Stimulated activated CD8-positive, alpha-beta memory T cell treated with anti-CD3 and anti-CD28 coated beads, Interleukin-15, amount 100 ng/mL, for 1 hour (primary cell): ENCODE data around the gene BCL6B.

Experiments
- DNase-seq: peaks from one replicate; pipeline ENCODE4 v3.0.0-alpha.2; 2020; ENCODE audit warnings: low read depth

The BCL6B gene

DNA sequence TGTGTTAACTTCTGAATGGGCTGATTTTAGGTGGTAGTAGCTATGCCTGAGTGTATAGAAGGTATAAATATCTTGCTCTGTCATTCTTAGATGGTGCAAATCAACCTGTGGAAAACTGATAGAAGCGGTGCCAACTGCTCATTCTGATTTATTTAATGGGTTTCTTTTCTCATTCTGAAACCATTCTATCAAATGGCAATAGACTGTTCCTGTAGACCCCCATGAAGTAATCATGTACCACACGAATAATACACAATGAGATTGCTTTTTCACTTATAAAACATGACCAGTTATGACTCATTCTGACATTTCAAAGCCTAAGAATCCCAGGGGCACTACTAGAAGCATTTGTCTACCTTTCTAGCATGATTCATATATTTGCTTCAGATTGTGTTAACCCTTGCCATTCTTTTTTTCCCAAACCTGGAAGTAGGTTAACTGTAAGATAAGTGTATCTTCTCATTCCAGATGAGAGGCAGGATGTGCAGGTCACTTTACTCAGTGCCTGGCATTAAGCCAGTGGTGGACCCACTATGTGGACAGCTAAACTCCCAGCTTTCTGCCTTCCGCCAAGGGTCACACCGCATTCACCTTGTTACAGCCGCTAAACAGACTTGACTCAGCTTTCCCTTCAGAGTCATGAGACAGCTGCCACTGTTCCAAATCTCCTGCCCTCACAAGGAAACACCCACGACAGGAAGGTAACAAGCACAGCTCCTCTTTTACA lies 37.5 kb downstream of the BCL6B start:
- no peak for DNase-seq

DNA sequence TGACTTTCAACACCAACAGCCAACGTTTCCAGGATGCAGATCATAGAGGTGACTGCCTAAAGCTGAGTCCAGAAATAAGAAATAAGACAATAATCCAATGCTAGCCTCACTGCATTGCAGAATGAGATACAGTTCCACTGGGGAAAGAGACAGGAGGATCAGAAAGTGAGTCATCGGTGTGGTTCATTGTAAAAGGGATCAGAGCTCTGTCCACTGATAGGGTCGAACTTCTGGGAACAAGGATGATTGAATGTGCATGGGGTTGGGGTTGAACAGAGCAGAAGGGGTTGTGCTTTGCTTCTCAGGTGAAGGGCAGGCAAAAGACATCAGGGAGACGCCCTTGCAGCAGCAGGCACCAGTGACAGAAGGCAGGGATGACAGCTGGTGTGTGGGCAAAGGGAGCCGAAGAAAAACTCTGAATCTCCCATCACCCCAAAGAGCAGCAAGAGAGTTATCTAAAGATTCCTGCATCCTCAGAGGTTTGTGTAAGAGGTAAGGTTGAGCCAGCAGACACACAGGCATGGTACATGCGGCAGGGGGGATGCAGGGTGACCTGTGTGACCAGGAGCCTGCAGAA lies 40.8 kb downstream of the BCL6B start:
- no peak for DNase-seq

DNA sequence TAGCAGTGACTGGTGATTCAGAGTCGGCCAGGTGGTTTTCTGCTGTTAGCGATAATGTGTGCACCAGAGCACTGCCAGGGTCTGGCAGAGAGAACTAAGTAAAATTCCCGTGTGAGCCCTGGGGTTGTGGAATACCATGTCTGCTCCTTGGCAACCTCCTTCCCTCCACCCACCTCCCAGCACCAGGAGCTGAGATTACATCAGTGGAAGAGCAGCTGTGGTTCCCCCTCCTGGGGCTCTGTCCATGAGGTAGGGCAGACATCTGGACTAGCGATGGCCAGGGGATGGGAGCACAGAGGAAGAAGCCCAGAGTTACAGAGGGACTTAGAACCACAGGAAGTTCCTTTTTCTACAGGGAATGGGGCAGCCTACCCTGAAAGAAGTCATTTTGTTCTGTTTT lies 41.4 kb downstream of the BCL6B start:
- no peak for DNase-seq

DNA sequence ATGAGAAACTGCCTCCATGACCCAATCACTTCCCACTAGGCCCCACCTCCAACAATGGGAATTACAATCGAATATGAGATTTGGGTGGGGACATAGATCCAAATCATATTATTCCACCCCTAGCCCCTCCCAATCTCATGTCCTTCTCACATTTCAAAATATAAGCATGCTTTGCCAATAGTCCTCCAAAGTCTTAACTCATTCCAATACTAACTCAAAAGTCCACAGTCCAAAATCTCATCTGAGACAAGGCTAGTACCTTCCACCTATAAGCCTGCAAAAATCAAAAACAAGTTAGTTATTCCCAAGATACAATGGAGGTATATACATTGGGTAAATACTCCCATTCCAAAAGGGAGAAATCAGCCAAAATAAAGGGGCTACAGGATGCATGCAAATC lies 44.3 kb downstream of the BCL6B start:
- no peak for DNase-seq

DNA sequence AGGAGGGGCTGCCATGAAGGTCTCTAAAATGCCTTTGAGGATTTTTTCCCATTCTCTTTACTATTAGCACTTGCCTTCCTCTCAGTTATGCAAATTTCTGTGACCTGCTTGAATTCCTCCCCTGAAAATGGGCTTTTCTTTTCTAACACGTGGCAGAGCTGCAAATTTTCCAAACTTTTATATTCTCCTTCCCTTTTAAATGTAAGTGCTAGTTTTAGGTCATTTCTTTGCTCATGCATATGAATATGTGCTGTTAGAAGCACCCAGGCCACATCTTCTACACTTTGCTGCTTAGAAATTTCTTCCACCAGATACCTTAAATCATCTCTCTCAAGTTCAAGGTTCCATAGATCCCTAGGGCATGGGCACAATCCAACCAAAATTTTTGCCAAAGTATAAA lies 45.4 kb downstream of the BCL6B start:
- no peak for DNase-seq

DNA sequence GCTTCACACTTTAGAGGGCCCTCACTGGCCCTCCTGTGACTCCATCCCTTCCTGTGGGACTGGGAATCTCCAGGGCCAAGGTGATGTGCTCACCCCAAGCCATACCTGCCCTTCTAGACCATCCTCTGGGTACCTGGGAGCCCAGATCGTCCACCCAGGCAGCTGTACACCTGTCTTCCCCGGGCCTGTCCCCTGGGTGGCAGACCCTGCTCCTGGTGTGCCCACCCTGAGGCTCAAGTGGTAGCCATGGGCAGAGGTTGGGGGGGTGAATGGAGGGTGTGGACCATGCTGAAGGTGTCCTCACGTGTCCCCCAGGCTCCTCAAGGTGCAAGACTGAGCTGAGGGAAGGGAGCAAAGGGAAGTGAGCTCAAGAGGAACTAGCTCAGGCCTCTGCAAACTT lies 47.9 kb downstream of the BCL6B start:
- DNase-seq, result no peak

DNA sequence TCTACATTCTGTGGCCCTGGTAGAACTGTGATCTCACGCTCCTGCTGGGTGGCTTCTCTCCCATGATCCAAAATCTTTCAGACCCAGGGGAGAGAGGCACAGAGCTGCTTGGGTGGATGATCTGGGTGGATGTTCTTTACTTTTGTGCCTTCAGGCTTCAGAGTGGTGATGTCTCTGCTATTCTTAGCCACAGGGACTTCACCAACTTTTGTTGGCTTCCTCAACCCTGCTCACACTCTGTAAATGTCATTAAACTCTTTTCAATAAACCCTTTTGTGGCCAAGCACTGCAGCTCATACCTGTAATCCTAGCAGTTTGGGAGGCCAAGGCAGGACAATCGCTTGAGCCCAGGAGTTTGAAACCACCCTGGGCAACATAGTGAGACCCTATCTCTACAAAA lies 49.6 kb downstream of the BCL6B start:
- no peak for DNase-seq

DNA sequence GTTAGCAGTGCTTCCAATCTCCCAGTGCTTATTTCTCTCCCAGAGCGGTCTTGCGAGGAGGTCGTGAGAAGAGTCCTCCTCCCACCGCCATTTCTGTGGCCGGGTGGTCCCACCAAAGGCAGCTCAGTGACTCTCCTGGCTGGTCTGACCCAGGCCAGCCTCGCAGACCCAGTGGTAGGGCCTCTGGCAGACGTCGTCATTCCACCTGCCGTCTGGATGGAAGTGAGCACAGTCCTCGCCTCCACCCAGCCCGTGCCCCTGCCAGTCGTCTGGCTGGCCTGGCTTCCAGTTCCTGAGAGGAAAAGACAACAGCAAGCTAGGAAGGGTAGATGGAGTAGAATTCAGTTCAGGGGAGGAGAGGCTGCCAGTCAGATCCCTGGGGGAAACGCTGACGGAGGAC lies 52.1 kb downstream of the BCL6B start:
- DNase-seq, result no peak

DNA sequence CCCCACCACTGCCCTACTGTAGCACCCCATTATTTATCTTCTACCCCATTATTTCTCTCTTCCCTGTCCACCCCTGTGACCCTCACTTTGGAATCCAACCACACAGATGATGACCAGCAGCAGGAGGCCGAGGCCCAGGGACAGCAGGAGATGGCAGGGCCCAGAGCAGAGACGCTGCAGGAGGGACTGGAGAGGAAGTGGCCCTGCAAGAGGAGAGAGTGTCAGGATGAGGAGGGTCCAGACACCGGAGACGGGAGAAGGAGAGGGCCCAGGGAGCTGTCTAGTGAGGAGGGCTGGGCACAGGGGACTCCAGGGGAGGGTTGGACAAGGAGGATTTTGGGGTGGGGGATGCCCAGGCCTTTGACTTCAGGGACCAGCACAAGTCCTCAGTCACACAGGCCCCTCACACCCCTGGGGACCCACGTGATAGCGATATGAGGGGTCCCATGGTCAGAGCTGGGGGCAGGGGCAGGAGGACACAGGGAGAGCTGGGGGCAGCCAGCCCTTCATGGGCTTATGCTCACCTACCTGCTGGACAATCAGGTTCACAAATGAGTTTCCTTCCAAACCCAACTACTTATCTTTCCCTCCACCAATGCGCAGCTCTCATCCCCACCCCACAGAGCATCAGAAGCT lies 55.2 kb downstream of the BCL6B start:
- no peak for DNase-seq

DNA sequence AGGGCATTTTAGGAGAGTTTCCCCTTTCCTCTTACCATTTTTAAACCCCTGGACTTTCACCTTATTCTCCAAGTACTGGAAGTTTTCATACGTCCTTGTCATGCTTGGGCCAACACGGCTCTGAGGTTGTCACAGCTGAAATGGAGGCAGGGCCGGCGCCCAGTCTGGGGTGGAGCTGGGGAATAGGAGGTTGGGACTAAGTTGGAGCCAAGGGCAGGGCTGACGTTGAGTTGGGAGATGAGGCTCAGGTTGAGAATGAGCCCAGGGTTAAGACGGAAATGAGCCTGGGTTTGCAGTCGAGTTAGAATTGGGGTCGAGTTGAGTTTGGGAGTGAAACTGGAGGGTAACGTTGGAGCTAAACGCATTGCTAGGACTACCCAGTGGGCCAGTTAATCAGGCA lies 55.9 kb downstream of the BCL6B start:
- no peak for DNase-seq
